ENCODE measurements around the gene TRAPPC4. TPM values are rescaled to one million over a fixed set of nuclear protein-coding genes. Genes with fewer than 3 reads are reported as not detected.
A peak's percentile ranks its signal among the peaks of the same experiment; 100 is the strongest.

TRAPPC4 gene
- total and polyA plus RNA-seq, 2 of the 8 experiments (the other 6 are each of a cell fraction or from before 2014, with no cell fraction given), result 94.3 to 223 TPM

DNA sequence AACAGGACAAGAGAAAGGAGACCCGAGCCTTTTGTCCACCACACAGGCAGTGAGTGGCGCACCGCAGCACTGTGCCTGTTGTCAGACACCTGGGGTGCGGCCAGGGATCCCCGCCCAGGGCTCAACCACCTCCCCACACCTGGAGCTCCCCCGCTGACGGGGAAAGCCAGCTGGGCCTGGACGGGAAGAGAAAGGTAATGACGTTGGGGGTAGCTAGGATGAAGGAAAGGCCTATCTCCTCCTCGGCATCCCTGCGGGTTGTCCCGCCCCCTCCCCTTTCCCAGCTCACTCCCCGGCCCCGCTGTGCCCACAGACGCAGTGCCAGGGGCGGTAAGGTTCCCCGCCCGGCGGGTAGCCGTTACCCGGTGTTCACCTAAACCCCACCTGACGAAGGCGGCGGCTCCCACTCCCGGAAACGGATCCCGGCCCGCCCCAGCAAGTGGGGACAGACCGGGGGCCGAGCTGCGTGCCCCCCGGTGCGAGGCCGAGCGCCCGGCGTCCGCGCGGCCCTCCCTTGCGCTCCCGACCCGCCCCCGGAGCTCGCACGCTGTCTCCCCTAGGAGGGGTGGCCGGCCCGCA, 37.9 kb downstream of the TRAPPC4 start (continued):
- no peak; the same call in 1 of the 2 replicates for TF ChIP-seq EGR1 (IDR thresholded peaks at IDR 0.05; ENCODE audit: borderline replicate concordance, low read depth, low read length)
- TF ChIP-seq RXRA (IDR thresholded peaks at IDR 0.05; ENCODE audit: insufficient read depth, low read depth, low read length), result no peak
- TF ChIP-seq CREB1 (IDR thresholded peaks at IDR 0.05), result 0 out of 2 replicates have a peak, but pooled peaks have one; percentile 19
- TF ChIP-seq ZNF274 (IDR thresholded peaks at IDR 0.05; ENCODE audit: borderline replicate concordance, extremely low read depth, low read length), result no peak
- TF ChIP-seq, protein P1, sequence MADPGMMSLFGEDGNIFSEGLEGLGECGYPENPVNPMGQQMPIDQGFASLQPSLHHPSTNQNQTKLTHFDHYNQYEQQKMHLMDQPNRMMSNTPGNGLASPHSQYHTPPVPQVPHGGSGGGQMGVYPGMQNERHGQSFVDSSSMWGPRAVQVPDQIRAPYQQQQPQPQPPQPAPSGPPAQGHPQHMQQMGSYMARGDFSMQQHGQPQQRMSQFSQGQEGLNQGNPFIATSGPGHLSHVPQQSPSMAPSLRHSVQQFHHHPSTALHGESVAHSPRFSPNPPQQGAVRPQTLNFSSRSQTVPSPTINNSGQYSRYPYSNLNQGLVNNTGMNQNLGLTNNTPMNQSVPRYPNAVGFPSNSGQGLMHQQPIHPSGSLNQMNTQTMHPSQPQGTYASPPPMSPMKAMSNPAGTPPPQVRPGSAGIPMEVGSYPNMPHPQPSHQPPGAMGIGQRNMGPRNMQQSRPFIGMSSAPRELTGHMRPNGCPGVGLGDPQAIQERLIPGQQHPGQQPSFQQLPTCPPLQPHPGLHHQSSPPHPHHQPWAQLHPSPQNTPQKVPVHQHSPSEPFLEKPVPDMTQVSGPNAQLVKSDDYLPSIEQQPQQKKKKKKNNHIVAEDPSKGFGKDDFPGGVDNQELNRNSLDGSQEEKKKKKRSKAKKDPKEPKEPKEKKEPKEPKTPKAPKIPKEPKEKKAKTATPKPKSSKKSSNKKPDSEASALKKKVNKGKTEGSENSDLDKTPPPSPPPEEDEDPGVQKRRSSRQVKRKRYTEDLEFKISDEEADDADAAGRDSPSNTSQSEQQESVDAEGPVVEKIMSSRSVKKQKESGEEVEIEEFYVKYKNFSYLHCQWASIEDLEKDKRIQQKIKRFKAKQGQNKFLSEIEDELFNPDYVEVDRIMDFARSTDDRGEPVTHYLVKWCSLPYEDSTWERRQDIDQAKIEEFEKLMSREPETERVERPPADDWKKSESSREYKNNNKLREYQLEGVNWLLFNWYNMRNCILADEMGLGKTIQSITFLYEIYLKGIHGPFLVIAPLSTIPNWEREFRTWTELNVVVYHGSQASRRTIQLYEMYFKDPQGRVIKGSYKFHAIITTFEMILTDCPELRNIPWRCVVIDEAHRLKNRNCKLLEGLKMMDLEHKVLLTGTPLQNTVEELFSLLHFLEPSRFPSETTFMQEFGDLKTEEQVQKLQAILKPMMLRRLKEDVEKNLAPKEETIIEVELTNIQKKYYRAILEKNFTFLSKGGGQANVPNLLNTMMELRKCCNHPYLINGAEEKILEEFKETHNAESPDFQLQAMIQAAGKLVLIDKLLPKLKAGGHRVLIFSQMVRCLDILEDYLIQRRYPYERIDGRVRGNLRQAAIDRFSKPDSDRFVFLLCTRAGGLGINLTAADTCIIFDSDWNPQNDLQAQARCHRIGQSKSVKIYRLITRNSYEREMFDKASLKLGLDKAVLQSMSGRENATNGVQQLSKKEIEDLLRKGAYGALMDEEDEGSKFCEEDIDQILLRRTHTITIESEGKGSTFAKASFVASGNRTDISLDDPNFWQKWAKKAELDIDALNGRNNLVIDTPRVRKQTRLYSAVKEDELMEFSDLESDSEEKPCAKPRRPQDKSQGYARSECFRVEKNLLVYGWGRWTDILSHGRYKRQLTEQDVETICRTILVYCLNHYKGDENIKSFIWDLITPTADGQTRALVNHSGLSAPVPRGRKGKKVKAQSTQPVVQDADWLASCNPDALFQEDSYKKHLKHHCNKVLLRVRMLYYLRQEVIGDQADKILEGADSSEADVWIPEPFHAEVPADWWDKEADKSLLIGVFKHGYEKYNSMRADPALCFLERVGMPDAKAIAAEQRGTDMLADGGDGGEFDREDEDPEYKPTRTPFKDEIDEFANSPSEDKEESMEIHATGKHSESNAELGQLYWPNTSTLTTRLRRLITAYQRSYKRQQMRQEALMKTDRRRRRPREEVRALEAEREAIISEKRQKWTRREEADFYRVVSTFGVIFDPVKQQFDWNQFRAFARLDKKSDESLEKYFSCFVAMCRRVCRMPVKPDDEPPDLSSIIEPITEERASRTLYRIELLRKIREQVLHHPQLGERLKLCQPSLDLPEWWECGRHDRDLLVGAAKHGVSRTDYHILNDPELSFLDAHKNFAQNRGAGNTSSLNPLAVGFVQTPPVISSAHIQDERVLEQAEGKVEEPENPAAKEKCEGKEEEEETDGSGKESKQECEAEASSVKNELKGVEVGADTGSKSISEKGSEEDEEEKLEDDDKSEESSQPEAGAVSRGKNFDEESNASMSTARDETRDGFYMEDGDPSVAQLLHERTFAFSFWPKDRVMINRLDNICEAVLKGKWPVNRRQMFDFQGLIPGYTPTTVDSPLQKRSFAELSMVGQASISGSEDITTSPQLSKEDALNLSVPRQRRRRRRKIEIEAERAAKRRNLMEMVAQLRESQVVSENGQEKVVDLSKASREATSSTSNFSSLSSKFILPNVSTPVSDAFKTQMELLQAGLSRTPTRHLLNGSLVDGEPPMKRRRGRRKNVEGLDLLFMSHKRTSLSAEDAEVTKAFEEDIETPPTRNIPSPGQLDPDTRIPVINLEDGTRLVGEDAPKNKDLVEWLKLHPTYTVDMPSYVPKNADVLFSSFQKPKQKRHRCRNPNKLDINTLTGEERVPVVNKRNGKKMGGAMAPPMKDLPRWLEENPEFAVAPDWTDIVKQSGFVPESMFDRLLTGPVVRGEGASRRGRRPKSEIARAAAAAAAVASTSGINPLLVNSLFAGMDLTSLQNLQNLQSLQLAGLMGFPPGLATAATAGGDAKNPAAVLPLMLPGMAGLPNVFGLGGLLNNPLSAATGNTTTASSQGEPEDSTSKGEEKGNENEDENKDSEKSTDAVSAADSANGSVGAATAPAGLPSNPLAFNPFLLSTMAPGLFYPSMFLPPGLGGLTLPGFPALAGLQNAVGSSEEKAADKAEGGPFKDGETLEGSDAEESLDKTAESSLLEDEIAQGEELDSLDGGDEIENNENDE (IDR thresholded peaks at IDR 0.05; ENCODE audit: insufficient replicate concordance, low read length), result no peak
- TF ChIP-seq KDM4A (IDR thresholded peaks at IDR 0.05; ENCODE audit: low read depth, low read length, severe bottlenecking), result peak; percentile 91
- 0 out of 2 replicates have a peak, but pooled peaks have one; percentile 52 for TF ChIP-seq YY1 (IDR thresholded peaks at IDR 0.05; ENCODE audit: low read depth, low read length)
- peak in 1 of 2 experiments; percentile 61; a peak in 2 of 4 replicates for TF ChIP-seq HDAC2 (IDR thresholded peaks at IDR 0.05; ENCODE audit: borderline replicate concordance in 1 of 2, low read depth in 2 of 2, low read length in 2 of 2)
- TF ChIP-seq NRF1 (IDR thresholded peaks at IDR 0.05; ENCODE audit: low read depth, low read length), result no peak
- no peak for TF ChIP-seq GTF2F1 (IDR thresholded peaks at IDR 0.05; ENCODE audit: borderline replicate concordance, low read depth, low read length)
